Tibial nerve (tissue), 4 donors: Measurements from ENCODE around the gene CMTM2.

Experiments used
- CTCF ChIP-seq, 5 experiments: fragments of 200-600 bp in 3 of 5; fragments of 450-650 bp in 2 of 5; sonication (generic) in 3 of 5; IDR thresholded peaks; one replicate each; pipeline ENCODE4 v1.5.1; 2016 to 2019; ENCODE audit warnings: antibody characterized with exemption in 5 of 5, mild to moderate bottlenecking in 3 of 5, moderate library complexity in 2 of 5
- EP300 ChIP-seq, 2 donors: sonication (generic); formaldehyde crosslinking; IDR thresholded peaks; one replicate each; pipeline ENCODE4 v1.6.1; 2017; ENCODE audit warnings: antibody characterized with exemption in 2 of 2, mild to moderate bottlenecking in 1 of 2

- TF ChIP-seq CTCF (IDR thresholded peaks at IDR 0.05) (no peak), EP300 (IDR thresholded peaks at IDR 0.05) (no peak)
Observed at GRCh38 chr16:66553223-66553622, 26.0 kb upstream of the CMTM2 start.
